GM10248 (cell line): Measurements from ENCODE around the gene CAPG.

Experiments used
- CTCF ChIA-PET: fragments of 300-600 bp; sonication (Branson Sonifier 250); formaldehyde crosslinking; extraction: SDS; loops from one replicate; lab custom pipeline; 2021; ENCODE audit warnings: antibody characterized with exemption; lab: Yijun Ruan, JAX
- POLR2A ChIA-PET: fragments of 350-650 bp; sonication (Branson Sonifier 250); formaldehyde crosslinking; extraction: SDS; loops from one replicate; lab custom pipeline; 2020; ENCODE audit warnings: antibody characterized with exemption; lab: Yijun Ruan, JAX
- DNase-seq: peaks from one replicate; pipeline ENCODE4 v3.0.0; 2012; ENCODE audit errors: extremely low spot score
- TF ChIP-seq, protein P1 (sequence below): IDR thresholded peaks from 2 replicates; pipeline ENCODE4 v1.5.1; 2012; ENCODE audit warnings: mild to moderate bottlenecking, low read depth; ENCODE audit errors: extremely low read depth, missing control alignments, control extremely low read depth

CAPG gene

GRCh38 chr2:85413592-85414420 lies 3.6 kb upstream of the CAPG start:
- TF ChIP-seq, protein P1, sequence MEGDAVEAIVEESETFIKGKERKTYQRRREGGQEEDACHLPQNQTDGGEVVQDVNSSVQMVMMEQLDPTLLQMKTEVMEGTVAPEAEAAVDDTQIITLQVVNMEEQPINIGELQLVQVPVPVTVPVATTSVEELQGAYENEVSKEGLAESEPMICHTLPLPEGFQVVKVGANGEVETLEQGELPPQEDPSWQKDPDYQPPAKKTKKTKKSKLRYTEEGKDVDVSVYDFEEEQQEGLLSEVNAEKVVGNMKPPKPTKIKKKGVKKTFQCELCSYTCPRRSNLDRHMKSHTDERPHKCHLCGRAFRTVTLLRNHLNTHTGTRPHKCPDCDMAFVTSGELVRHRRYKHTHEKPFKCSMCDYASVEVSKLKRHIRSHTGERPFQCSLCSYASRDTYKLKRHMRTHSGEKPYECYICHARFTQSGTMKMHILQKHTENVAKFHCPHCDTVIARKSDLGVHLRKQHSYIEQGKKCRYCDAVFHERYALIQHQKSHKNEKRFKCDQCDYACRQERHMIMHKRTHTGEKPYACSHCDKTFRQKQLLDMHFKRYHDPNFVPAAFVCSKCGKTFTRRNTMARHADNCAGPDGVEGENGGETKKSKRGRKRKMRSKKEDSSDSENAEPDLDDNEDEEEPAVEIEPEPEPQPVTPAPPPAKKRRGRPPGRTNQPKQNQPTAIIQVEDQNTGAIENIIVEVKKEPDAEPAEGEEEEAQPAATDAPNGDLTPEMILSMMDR = no peak
- ChIA-PET POLR2A (interaction anchor here (1.4 to 1.5 kb wide), 2 partner anchors 126 kb away, joined by 3 to 4 read pairs; no protein-coding TSS in a partner anchor), CTCF (interaction anchor here (1.1 to 2.0 kb wide), 3 partner anchors 7 to 140 kb away, joined by 3 to 7 read pairs (median 4); no protein-coding TSS in a partner anchor)
- no peak for DNase-seq

- POLR2A ChIA-PET = interaction anchor here (0.7 kb wide), 1 partner anchor 126 kb away, joined by 3 read pairs; no protein-coding TSS in a partner anchor
- no peak for DNase-seq
- CTCF ChIA-PET = no interaction called here
- TF ChIP-seq, protein P1 = no peak
These were observed 1.2 kb upstream of the CAPG start for GRCh38 chr2:85411405-85411748.

GRCh38 chr2:85410584-85411404 lies 628 bp upstream of the CAPG start:
- CTCF ChIA-PET = no interaction called here
- POLR2A ChIA-PET = no interaction called here
- no peak for DNase-seq
- TF ChIP-seq, protein P1 = no peak

- ChIA-PET CTCF (no interaction called here), POLR2A (no interaction called here)
- peak; percentile 54 for DNase-seq
- TF ChIP-seq, protein P1 = no peak
These were observed 4.7 kb downstream of the CAPG start for GRCh38 chr2:85405201-85406059.

DNA sequence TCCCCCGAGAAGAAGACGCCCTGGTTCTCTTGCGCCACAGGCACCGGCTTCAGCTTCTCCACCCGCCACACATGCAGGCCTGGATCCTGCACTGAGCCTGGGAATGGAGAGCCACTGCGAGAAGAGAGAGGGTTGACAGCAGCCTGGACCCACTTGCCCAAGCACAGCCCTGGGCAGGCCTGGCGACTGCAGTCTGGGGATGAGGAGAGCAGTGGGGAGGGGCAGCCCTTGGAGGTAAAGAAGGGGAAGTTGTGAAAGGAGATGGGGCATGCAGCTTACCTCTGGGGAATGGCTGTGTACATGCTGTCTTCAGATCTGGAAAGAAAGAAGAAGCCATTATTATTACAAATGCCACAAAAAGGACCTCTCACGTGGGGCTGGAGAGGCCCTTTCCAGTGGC lies 8.3 kb downstream of the CAPG start:
- ChIA-PET POLR2A (no interaction called here), CTCF (interaction anchor here (0.7 kb wide), 1 partner anchor 10 kb away, joined by 3 read pairs; no protein-coding TSS in a partner anchor)
- DNase-seq = no peak
- TF ChIP-seq, protein P1 = no peak

GRCh38 chr2:85401464-85401805 lies 8.7 kb downstream of the CAPG start:
- no peak for DNase-seq
- TF ChIP-seq, protein P1 = no peak
- CTCF ChIA-PET = no interaction called here
- POLR2A ChIA-PET = no interaction called here
